ENCODE results near the gene TRAK1.

- TF ChIP-seq CTCF (IDR thresholded peaks at IDR 0.05; ENCODE audit: low read depth, low read length) (no peak), EZH2phosphoT487 (IDR thresholded peaks at IDR 0.05; ENCODE audit: low read depth) (no peak)
Measured at GRCh38 chr3:42169579-42170120, 78.5 kb downstream of the TRAK1 start.

Measured in OCI-LY3 (cell line).